ENCODE measurements around the gene DSPP.

Gene DSPP

GRCh38 chr4:87565746-87566145, 42.6 kb upstream of the DSPP start:
- no peak for TF ChIP-seq EGR2 (tag by site-specific recombination; IDR thresholded peaks at IDR 0.05; ENCODE audit: low read depth)
- no peak for TF ChIP-seq ELK4 (IDR thresholded peaks at IDR 0.05; ENCODE audit: borderline replicate concordance, low read depth, low read length)
- no peak for TF ChIP-seq ZNF48 (tag by site-specific recombination; IDR thresholded peaks at IDR 0.05)
- no peak for TF ChIP-seq ZNF660 (tag by site-specific recombination; IDR thresholded peaks at IDR 0.05)
- TF ChIP-seq HOXC10 (CRISPR knock-in tag; IDR thresholded peaks at IDR 0.05), result no peak
- no peak for TF ChIP-seq ZNF704 (tag by site-specific recombination; IDR thresholded peaks at IDR 0.05)
- TF ChIP-seq MEIS1 (CRISPR knock-in tag; IDR thresholded peaks at IDR 0.05; ENCODE audit: borderline replicate concordance), result no peak
- no peak for TF ChIP-seq TRIM28 (IDR thresholded peaks at IDR 0.05; ENCODE audit: borderline replicate concordance, low read length)
- no peak for TF ChIP-seq ZNF473 (tag by site-specific recombination; IDR thresholded peaks at IDR 0.05)
- no peak for TF ChIP-seq ZNF664 (tag by site-specific recombination; IDR thresholded peaks at IDR 0.05)
- no peak for TF ChIP-seq ZNF639 (tag by site-specific recombination; IDR thresholded peaks at IDR 0.05)
- TF ChIP-seq ZNF645 (tag by site-specific recombination; IDR thresholded peaks at IDR 0.05), result no peak
- no peak for TF ChIP-seq SETDB1 (IDR thresholded peaks at IDR 0.05; ENCODE audit: insufficient read length, low read length)
- TF ChIP-seq ZNF121 (tag by site-specific recombination; IDR thresholded peaks at IDR 0.05), result no peak
- no peak for TF ChIP-seq HIC1 (tag by site-specific recombination; IDR thresholded peaks at IDR 0.05)
- no peak for TF ChIP-seq ZNF654 (tag by site-specific recombination; IDR thresholded peaks at IDR 0.05; ENCODE audit: low read depth)
- no peak for TF ChIP-seq ZNF341 (tag by site-specific recombination; IDR thresholded peaks at IDR 0.05; ENCODE audit: low read depth)
- no peak for TF ChIP-seq ZNF747 (tag by site-specific recombination; IDR thresholded peaks at IDR 0.05)
- CTCF ChIA-PET, result no interaction called here

GRCh38 chr4:87566276-87566675, 42.1 kb upstream of the DSPP start:
- POLR2A ChIA-PET, result no interaction called here
- CTCF ChIA-PET, result no interaction called here
- Histone ChIP-seq H3K36me3 (ENCODE audit: control insufficient read depth in 2 of 2, insufficient read depth in 1 of 2, low read length in 2 of 2) (no peaks in the 10 kb centered on the region), H3K9me3 (ENCODE audit: control insufficient read depth, insufficient read depth, low read depth, low read length) (no peaks in the 10 kb centered on the region), H3K27ac (ENCODE audit: extremely low read depth, low read depth, low read length) (no peak overlapping the region), H3K4me3 (ENCODE audit: low read depth, low read length) (no peak overlapping the region), H3K4me1 (ENCODE audit: control insufficient read depth, insufficient read depth, low read length) (no peaks in the 10 kb centered on the region)
- no peak for TF ChIP-seq ZNF23 (tag by site-specific recombination; IDR thresholded peaks at IDR 0.05; ENCODE audit: borderline replicate concordance)
- TF ChIP-seq ZBTB49 (tag by site-specific recombination; IDR thresholded peaks at IDR 0.05; ENCODE audit: low read depth), result no peak
- TF ChIP-seq ZNF623 (tag by site-specific recombination; IDR thresholded peaks at IDR 0.05), result no peak

More at GRCh38 chr4:87565746-87566145, 42.6 kb upstream of the DSPP start:
- H3K9me3 ChIP-seq (ENCODE audit: control insufficient read depth, insufficient read depth, low read depth, low read length), result no peaks in the 10 kb centered on the region
- POLR2A ChIA-PET, result no interaction called here
- H3K36me3 ChIP-seq (ENCODE audit: control insufficient read depth in 2 of 2, insufficient read depth in 1 of 2, low read length in 2 of 2), result no peaks in the 10 kb centered on the region
- H3K4me1 ChIP-seq (ENCODE audit: control insufficient read depth, insufficient read depth, low read length), result no peaks in the 10 kb centered on the region
- H3K4me3 ChIP-seq (ENCODE audit: low read depth, low read length), result no peak overlapping the region
- H3K27ac ChIP-seq (ENCODE audit: extremely low read depth, low read depth, low read length), result no peak overlapping the region
